Measurements from ENCODE around the gene SOS2.
"Not testable (repeated sequence)": the region's sequence is repeated elsewhere in the genome, so short reads cannot be mapped to it uniquely, and the experiment has no call there.

SOS2 gene

GRCh38 chr14:50225067-50225973 is 6.1 kb downstream of the SOS2 start:
- no peak for DNase-seq

GRCh38 chr14:50222055-50222613 is 9.2 kb downstream of the SOS2 start:
- no peak for DNase-seq

- no peak for DNase-seq
Observed at GRCh38 chr14:50218501-50218900, 12.9 kb downstream of the SOS2 start.

GRCh38 chr14:50215416-50215815 is 16.0 kb downstream of the SOS2 start:
- DNase-seq: no peak

- no peak for DNase-seq
Observed at GRCh38 chr14:50213795-50214194, 17.6 kb downstream of the SOS2 start.

- DNase-seq: no peak
Observed at GRCh38 chr14:50212726-50213125, 18.7 kb downstream of the SOS2 start.

GRCh38 chr14:50210074-50210473 is 21.3 kb downstream of the SOS2 start:
- no peak for DNase-seq

GRCh38 chr14:50198499-50198898 is 32.9 kb downstream of the SOS2 start:
- no peak for DNase-seq

- no peak for DNase-seq
Observed at GRCh38 chr14:50191499-50191898, 39.9 kb downstream of the SOS2 start.

- DNase-seq: no peak
Observed at GRCh38 chr14:50186107-50186506, 45.3 kb downstream of the SOS2 start.

- DNase-seq: no peak
Observed at GRCh38 chr14:50173891-50174290, 57.5 kb downstream of the SOS2 start.

GRCh38 chr14:50171895-50172294 is 59.5 kb downstream of the SOS2 start:
- DNase-seq: no peak

- not testable (repeated sequence) for DNase-seq
Observed at GRCh38 chr14:50167381-50167780, 64.0 kb downstream of the SOS2 start.

- no peak for DNase-seq
Observed at GRCh38 chr14:50156111-50156510, 75.3 kb downstream of the SOS2 start.

GRCh38 chr14:50148799-50149198 is 82.6 kb downstream of the SOS2 start:
- no peak for DNase-seq

GRCh38 chr14:50139192-50139591 is 92.2 kb downstream of the SOS2 start:
- DNase-seq: no peak

- no peak for DNase-seq
Observed at GRCh38 chr14:50127802-50128201, 103.6 kb downstream of the SOS2 start.

GRCh38 chr14:50123062-50123461 is 108.3 kb downstream of the SOS2 start:
- DNase-seq: peak in 1 of 2 experiments; percentile 4

- DNase-seq: no peak
Observed at GRCh38 chr14:50122291-50122690, 109.1 kb downstream of the SOS2 start.

- DNase-seq: no peak
Observed at GRCh38 chr14:50121486-50121885, 109.9 kb downstream of the SOS2 start.

- no peak for DNase-seq
Observed at GRCh38 chr14:50117456-50117855, 113.9 kb downstream of the SOS2 start.

GRCh38 chr14:50116966-50117365 is 114.4 kb downstream of the SOS2 start:
- DNase-seq: no peak

GRCh38 chr14:50116181-50116956 is 115.0 kb downstream of the SOS2 start, which contains the start of gene VCPKMT:
VCPKMT (minus strand) TSS chr14:50116572; CDS start chr14:50116552, 20 bp downstream.
- peak; percentile 89 to 93 for DNase-seq
